COLO829 (cell line): ENCODE measurements around the gene PTPN23.

Experiments
- DNase-seq: peaks from one replicate; pipeline ENCODE4 v3.0.0; 2012; ENCODE audit warnings: low spot score

PTPN23 gene

DNA sequence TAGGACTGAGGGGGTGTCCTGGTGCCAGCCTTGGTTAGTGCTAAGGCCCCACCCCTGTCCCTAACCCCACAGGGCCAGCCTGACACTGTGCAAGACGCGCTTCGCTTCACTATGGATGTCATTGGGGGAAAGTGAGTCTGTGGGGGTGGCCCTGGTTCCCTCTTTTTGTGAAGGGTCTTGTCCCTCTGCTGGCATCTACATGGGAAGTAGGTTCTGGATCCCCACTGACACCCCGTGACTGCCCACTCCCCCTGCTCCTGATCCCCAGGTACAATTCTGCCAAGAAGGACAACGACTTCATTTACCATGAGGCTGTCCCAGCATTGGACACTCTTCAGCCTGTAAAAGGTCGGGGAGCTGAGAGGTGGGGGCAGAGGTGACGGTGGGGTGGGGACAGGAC is 26.4 kb downstream of the PTPN23 start:
- DNase-seq = no peak

DNA sequence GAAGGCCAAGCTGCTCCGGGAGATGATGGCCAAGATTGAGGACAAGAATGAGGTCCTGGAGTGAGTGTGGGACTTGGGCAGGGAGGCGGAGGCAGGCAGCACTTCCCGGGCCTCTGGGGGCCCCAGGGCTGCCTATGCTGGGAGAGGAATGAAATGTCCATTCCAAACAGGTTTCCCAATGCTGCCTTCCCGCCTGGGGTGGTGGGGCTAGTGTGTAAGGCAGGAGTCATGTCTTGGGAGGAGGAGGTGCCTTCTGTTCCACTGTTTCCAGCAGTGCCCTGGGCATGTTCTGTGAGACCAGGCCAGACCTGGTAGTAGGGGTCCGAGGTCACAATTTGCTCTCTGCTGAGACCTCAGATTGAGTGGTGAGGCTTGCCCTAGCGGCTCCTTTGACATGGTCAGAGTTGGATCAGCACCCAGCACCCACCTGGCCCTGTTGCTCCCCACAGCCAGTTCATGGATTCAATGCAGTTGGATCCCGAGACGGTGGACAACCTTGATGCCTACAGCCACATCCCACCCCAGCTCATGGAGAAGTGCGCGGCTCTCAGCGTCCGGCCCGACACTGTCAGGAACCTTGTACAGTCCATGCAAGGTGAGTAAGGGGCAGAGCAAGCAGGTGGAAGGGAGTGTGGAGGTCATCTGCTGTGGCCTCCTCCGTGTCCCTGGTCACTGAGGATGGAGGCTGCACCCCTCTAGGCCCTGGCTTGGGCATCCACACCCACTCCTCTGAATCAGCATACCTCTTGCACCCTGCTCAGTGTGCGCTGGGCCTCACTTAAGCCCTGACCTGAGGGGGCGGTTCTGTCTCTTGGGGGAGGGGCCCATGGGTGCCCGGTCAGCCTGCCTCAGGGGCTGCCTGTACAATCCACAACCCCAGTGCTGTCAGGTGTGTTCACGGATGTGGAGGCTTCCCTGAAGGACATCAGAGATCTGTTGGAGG is 27.3 kb downstream of the PTPN23 start:
- no peak for DNase-seq

DNA sequence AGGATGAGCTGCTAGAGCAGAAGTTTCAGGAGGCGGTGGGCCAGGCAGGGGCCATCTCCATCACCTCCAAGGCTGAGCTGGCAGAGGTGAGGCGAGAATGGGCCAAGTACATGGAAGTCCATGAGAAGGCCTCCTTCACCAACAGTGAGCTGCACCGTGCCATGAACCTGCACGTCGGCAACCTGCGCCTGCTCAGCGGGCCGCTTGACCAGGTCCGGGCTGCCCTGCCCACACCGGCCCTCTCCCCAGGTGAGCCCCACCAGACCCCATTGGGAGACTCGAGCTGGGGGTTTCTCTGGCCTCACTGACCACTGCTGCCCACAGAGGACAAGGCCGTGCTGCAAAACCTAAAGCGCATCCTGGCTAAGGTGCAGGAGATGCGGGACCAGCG is 28.0 kb downstream of the PTPN23 start:
- no peak for DNase-seq

DNA sequence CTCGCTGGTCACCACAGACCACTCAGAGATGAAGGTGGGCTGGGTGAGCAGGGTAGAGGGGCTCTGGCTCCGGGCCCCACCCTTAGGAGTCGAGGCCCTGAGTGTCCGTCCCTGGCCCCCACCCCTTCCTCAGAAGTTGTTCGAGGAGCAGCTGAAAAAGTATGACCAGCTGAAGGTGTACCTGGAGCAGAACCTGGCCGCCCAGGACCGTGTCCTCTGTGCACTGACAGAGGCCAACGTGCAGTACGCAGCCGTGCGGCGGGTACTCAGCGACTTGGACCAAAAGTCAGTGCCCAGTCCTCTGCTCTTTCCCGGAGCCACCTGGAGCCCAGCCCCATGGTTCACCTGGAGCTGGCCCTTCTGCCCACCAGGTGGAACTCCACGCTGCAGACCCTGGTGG is 28.5 kb downstream of the PTPN23 start:
- DNase-seq = no peak

DNA sequence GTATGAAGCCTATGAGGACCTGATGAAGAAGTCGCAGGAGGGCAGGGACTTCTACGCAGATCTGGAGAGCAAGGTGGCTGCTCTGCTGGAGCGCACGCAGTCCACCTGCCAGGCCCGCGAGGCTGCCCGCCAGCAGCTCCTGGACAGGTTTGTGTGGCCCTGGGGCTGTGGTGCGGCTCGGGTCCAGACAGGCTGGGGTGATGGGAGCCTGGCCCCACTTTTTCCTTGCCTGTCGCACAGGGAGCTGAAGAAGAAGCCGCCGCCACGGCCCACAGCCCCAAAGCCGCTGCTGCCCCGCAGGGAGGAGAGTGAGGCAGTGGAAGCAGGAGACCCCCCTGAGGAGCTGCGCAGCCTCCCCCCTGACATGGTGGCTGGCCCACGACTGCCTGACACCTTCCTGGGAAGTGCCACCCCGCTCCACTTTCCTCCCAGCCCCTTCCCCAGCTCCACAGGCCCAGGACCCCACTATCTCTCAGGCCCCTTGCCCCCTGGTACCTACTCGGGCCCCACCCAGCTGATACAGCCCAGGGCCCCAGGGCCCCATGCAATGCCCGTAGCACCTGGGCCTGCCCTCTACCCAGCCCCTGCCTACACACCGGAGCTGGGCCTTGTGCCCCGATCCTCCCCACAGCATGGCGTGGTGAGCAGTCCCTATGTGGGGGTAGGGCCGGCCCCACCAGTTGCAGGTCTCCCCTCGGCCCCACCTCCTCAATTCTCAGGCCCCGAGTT is 29.0 kb downstream of the PTPN23 start:
- no peak for DNase-seq

DNA sequence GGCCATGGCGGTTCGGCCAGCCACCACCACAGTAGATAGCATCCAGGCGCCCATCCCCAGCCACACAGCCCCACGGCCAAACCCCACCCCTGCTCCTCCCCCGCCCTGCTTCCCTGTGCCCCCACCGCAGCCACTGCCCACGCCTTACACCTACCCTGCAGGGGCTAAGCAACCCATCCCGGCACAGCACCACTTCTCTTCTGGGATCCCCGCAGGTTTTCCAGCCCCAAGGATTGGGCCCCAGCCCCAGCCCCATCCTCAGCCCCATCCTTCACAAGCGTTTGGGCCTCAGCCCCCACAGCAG is 29.5 kb downstream of the PTPN23 start:
- no peak for DNase-seq

DNA sequence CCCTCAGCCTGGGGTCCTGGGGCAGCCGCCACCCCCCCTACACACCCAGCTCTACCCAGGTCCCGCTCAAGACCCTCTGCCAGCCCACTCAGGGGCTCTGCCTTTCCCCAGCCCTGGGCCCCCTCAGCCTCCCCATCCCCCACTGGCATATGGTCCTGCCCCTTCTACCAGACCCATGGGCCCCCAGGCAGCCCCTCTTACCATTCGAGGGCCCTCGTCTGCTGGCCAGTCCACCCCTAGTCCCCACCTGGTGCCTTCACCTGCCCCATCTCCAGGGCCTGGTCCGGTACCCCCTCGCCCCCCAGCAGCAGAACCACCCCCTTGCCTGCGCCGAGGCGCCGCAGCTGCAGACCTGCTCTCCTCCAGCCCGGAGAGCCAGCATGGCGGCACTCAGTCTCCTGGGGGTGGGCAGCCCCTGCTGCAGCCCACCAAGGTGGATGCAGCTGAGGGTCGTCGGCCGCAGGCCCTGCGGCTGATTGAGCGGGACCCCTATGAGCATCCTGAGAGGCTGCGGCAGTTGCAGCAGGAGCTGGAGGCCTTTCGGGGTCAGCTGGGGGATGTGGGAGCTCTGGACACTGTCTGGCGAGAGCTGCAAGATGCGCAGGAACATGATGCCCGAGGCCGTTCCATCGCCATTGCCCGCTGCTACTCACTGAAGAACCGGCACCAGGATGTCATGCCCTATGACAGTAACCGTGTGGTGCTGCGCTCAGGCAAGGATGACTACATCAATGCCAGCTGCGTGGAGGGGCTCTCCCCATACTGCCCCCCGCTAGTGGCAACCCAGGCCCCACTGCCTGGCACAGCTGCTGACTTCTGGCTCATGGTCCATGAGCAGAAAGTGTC is 30.2 kb downstream of the PTPN23 start:
- DNase-seq = no peak

DNA sequence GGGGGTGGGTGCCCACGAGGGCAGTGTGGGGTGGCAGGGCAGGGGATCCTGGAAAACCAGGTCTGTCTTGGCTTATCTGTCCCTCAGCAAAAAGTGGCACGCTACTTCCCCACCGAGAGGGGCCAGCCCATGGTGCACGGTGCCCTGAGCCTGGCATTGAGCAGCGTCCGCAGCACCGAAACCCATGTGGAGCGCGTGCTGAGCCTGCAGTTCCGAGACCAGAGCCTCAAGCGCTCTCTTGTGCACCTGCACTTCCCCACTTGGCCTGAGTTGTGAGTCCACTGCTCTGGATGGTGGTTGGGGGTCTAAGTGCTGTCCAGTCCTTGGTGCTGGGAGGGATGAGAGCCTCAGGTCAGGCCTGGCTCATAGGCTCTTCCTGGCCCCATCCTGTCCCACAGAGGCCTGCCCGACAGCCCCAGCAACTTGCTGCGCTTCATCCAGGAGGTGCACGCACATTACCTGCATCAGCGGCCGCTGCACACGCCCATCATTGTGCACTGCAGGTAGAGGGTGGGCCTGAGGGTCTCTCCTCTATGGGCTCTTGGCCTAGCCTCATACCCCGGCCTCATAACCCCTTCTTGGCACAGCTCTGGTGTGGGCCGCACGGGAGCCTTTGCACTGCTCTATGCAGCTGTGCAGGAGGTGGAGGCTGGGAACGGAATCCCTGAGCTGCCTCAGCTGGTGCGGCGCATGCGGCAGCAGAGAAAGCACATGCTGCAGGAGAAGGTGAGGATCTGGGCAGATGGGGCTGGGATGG is 31.1 kb downstream of the PTPN23 start:
- DNase-seq = no peak

DNA sequence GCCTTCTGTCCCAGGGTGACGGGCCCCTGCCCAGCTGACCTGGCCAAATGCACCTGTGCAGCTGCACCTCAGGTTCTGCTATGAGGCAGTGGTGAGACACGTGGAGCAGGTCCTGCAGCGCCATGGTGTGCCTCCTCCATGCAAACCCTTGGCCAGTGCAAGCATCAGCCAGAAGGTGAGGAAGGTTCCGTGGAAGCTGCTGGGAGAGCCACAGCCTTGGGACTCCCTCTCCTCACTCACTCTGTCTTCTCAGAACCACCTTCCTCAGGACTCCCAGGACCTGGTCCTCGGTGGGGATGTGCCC is 31.6 kb downstream of the PTPN23 start:
- no peak for DNase-seq

DNA sequence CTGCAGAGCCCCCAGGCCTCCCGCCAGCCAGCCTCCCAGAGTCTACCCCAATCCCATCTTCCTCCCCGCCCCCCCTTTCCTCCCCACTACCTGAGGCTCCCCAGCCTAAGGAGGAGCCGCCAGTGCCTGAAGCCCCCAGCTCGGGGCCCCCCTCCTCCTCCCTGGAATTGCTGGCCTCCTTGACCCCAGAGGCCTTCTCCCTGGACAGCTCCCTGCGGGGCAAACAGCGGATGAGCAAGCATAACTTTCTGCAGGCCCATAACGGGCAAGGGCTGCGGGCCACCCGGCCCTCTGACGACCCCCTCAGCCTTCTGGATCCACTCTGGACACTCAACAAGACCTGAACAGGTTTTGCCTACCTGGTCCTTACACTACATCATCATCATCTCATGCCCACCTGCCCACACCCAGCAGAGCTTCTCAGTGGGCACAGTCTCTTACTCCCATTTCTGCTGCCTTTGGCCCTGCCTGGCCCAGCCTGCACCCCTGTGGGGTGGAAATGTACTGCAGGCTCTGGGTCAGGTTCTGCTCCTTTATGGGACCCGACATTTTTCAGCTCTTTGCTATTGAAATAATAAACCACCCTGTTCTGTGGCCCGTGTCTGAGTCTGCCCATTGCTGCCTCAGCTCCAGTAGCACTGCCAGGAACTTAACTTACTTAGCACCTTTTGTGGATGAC is 32.2 kb downstream of the PTPN23 start:
- DNase-seq = no peak

DNA sequence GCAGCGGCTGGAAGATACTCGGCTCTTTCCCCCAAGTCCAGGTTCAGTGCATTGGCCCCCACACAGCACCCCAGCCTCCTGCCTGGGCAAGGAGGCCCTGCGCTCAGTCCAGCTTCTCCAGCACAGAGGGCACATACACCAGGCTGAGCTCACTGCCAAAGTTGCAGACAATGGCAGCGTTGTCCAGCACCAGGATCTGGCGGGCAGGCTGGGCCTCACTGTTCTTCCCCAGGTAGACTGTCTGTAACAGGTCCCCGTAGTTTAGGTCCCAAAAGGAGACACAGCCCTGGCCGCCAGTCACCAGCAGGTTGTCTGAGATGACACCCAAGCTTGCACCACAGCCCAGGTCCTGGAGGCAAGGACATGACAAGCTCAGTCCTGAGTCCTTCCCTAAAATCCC is 32.9 kb downstream of the PTPN23 start:
- no peak for DNase-seq

DNA sequence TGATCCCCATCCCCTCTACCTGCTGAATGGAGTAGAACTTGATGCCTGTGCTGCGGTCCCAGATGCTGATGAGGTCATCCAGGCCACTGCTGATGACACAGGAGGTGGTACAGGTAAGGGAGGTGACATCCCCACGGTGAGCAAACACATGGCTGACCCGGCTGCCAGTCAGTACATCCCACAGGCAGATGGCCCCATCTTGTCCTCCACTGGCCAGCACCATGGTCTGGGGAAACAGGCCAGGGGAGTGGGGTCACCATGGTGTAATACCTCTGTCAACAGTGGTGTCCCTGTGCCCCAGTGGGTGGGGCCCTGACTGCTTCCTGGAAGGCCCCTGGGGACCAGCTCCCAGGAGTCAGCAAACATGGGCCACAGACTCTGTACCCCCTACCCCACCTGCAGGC is 33.3 kb downstream of the PTPN23 start:
- DNase-seq = no peak

DNA sequence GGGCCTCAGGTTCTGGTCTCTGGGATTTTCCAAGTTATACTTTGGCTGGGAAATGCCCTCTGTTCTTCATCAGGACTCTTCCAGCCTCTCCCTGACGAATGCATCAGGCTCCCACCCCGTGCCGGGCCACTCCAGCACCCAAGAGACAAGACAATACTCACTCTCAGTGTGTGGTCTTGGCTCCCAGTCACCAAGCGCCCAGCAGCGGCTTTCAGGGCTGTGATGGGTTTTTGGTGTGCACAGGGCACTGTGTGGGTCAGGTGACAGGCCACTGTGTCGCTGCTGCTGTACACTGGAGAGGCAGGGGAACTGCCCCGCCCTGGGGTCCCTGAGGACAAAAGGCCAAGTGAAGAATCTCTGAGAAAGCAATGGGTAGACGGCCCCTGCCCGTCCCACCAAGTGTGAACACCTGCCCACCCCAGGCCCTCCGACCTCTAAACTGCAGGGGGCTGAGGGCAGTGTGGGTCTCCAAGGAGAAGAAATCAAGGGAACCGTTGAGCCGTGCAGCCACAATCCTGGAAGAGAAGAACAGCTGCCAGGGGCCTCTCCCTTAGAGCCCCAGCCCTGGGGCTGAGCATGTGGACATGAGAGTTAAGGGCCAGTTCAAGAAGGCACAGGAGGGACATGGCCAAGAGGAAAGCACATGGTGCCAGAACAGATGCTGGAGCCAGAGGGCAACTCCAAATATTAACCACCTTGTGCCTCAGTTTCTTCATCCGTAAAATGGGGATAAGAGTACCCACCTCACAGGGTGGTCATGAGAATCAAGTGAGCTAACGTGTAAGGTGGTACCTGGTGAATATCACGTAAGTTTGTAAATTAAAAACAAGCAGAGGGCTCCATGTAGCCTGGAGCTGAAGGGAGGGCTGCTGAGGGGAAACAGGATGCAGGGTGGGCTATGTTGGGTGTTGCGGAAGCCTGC is 34.1 kb downstream of the PTPN23 start:
- DNase-seq = no peak

DNA sequence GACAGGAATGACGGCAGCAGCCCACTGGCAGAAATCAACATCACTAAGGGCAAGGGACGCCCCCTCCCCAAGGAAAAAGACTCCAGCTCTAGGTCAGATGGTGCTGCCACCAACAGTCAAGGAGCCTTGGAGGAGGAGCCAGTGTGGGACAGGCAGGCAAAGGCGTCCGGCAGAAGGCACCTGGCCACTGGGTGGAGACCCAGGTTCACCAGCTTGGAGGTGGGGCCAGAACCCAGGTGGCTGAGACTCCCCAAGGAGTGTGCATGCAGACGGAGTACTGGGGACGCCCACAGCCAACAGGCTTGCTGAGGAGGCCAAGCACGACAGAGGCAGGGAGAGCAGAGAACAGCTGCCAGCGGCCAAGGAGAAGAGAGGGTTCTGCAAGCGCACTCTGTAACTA is 35.2 kb downstream of the PTPN23 start:
- DNase-seq = no peak

DNA sequence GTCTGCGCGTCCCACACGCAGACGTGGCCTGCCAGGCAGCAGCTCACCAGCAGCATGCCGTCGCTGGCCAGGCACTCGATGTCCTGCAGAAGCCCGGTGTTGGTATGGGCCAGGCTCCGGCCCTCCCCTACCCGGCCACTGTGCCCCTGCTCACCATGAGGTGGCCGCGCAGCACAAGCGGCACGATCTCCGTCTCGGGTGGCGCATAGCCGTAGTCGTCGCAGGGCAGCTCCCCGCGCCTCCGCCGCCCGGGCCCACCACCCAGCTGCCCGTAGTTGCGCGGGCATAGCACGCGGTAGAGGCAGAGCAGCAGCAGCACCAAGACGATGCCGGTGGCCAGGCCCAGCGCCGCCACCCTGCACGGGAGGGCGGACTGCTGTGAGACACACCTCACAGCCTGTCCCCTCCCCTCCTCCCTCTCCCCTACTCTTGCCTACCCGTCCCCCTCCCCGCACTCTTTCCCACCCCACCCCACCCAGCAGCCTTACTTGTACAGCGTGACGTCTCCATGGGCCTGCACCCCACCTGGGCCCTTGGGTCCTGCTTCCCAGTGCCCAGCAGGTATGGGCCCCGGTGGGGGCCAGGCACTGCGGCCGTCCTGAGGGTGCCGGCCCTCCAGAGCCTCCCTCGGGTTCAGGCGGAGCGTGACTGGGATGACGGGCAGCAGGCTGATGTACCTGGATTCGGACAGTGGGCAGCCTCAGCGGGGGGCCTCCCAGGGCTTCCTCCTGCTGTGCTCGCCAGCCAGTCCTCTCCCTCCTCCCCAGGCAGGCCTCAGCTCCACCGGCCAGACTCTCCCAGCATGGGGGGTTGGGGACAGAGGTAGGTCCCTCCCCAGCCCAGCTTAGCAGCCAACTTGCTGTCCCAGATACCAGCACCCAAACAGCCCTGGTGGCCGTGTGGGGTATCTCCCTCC is 37.6 kb downstream of the PTPN23 start:
- no peak for DNase-seq

DNA sequence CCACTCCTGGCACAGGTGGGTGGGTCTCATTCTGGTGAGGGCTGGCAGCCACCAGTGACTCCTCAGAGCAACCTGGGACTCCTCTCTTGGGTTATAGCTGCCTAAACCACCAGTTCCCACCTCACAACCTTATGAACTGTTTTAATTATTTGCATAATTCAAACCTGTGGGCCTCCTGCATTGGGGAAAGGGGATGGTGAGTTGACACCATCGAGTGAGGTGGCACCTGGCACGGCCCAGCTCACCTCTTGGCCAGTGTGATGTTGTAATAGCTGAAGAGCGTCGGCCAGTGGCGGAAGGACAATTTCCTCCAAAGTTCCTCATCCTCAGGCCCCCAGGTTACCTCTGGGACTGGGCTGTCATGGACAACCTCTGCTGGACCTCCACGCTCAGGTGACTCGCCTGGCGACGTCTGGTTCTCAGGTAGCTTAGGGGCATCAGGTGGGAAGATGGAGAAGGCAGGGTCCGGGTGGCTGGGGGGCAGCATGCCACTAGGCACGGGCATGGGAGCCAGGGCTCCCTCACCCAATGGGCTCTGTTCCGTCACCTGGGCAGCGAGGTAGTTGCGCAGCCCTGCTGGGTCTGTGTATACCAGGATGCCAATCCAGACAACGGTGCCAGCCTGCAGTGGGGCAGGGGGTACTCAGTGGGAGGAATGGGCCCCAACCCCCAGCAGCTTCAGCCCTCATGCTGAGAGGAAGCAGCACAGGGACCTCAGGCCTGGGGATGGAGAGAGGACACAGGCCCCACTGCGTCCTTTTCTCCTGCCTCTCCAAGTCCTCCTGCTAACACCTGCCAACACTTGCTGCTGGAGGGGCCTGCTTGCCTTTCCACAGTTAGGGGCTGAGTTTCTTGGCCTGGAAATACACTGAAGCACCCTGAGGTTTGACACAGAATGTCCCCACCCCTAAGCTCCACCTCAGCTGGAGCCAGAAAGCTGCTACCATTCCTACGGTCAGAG is 38.5 kb downstream of the PTPN23 start:
- DNase-seq = no peak

DNA sequence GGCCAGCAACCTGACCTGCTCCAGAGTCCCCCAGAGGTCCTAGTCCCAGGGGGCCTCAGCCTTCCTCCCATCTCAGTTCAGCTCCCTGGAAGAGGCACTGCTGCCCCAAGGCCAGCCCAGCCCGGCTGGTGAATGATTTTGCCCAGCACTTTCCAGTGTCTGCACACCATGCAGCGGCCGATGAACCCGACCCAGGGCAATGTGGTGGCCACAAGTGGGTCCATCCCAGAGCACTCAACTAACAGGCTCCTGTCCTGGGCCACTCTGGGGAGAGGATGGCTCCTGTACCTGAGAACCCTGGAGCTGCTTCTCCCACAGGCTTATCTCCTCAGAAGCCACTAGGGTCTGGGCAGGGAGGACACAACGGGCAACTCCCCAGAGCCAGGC is 39.2 kb downstream of the PTPN23 start:
- no peak for DNase-seq
